ENCODE data around the gene CASQ1. TPM values are rescaled to one million over a fixed set of nuclear protein-coding genes. Genes with fewer than 3 reads are reported as not detected.

Gene CASQ1
- polyA plus RNA-seq, 1 donor from 2014 or later: not detected

DNA sequence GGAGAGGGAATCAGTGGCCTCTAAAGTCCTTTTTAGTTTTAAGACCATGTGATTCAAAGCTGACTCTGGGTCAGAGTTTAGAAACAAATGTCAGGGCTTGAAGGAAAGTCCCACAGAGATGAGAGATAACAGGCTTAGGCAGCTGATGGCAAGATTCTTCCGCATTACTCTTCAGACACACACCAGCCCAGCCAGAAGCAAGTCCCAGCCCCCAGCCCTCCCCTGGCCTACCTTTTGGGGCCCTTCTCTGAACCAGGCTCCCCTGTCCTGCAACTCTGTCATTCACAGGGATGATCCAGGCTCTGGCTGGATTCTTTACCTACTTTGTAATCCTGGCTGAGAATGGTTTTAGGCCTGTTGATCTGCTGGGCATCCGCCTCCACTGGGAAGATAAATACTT lies 13.1 kb upstream of the CASQ1 start:
- no peaks in the 10 kb centered on the region for H3K27me3 ChIP-seq (ENCODE audit: insufficient read depth, low read depth, low read length)
- no peaks in the 10 kb centered on the region for H3K9me3 ChIP-seq (ENCODE audit: low read length)
- no peaks in the 10 kb centered on the region for H3K36me3 ChIP-seq (ENCODE audit: insufficient read depth, low read length)
- H3F3A ChIP-seq (ENCODE audit: insufficient read depth, low read length, poor library complexity, severe bottlenecking): no peaks in the 10 kb centered on the region
- no peak overlapping the region for H3K4me2 ChIP-seq (ENCODE audit: low read length)
- H4K20me1 ChIP-seq (ENCODE audit: insufficient read depth): no peaks in the 10 kb centered on the region
- H3K4me3 ChIP-seq (ENCODE audit: low read length): no peak overlapping the region
- H3K79me2 ChIP-seq (replicated peaks; ENCODE audit: insufficient read depth, low read length): no peaks in the 10 kb centered on the region
- H3K27ac ChIP-seq (ENCODE audit: low read length): no peak overlapping the region
- H2AFZ ChIP-seq (ENCODE audit: low read depth, low read length): no peak overlapping the region
- TF ChIP-seq SMC3 (conservative IDR thresholded peaks at IDR 0.05; ENCODE audit: poor library complexity) (no peak), EZH2 (IDR thresholded peaks at IDR 0.05; ENCODE audit: borderline replicate concordance, insufficient read depth, low read length, poor library complexity, severe bottlenecking) (no peak), POLR2AphosphoS5 (IDR thresholded peaks at IDR 0.05) (no peak), RAD21 (conservative IDR thresholded peaks at IDR 0.05) (no peak), EP300 (conservative IDR thresholded peaks at IDR 0.05; ENCODE audit: poor library complexity, severe bottlenecking) (no peak)
- TF ChIP-seq, protein P1, sequence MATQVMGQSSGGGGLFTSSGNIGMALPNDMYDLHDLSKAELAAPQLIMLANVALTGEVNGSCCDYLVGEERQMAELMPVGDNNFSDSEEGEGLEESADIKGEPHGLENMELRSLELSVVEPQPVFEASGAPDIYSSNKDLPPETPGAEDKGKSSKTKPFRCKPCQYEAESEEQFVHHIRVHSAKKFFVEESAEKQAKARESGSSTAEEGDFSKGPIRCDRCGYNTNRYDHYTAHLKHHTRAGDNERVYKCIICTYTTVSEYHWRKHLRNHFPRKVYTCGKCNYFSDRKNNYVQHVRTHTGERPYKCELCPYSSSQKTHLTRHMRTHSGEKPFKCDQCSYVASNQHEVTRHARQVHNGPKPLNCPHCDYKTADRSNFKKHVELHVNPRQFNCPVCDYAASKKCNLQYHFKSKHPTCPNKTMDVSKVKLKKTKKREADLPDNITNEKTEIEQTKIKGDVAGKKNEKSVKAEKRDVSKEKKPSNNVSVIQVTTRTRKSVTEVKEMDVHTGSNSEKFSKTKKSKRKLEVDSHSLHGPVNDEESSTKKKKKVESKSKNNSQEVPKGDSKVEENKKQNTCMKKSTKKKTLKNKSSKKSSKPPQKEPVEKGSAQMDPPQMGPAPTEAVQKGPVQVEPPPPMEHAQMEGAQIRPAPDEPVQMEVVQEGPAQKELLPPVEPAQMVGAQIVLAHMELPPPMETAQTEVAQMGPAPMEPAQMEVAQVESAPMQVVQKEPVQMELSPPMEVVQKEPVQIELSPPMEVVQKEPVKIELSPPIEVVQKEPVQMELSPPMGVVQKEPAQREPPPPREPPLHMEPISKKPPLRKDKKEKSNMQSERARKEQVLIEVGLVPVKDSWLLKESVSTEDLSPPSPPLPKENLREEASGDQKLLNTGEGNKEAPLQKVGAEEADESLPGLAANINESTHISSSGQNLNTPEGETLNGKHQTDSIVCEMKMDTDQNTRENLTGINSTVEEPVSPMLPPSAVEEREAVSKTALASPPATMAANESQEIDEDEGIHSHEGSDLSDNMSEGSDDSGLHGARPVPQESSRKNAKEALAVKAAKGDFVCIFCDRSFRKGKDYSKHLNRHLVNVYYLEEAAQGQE (IDR thresholded peaks at IDR 0.05; ENCODE audit: borderline replicate concordance): no peak
- no peak overlapping the region for H3K9ac ChIP-seq (ENCODE audit: low read length)
- no peaks in the 10 kb centered on the region for H3K9me2 ChIP-seq (ENCODE audit: insufficient read depth, low read length)

DNA sequence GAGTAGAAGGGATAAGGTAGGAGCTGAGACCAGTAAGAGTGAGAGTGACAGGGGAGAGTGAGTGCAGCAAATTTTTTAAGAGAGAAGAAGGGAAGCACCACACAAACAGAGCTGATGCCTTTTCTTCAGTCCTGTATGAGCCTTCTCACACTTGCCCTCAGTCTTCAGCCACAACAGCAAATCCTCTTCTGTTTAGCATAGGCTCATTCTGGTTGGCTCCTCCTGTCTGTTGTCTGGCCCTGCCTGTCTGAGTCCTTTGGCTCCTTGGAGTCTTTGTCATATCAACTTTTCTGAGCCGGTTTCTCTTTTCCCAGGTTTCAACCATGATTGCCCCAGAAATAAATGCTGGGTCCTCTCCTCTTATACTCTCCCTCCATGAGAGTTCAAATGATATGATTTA lies 12.7 kb upstream of the CASQ1 start:
- no peaks in the 10 kb centered on the region for H4K20me1 ChIP-seq (ENCODE audit: insufficient read depth)
- no peaks in the 10 kb centered on the region for H3K79me2 ChIP-seq (replicated peaks; ENCODE audit: insufficient read depth, low read length)
- no peaks in the 10 kb centered on the region for H3K9me3 ChIP-seq (ENCODE audit: low read length)
- TF ChIP-seq POLR2AphosphoS5 (IDR thresholded peaks at IDR 0.05) (no peak), RAD21 (conservative IDR thresholded peaks at IDR 0.05) (no peak)
- H3K9ac ChIP-seq (ENCODE audit: low read length): no peak overlapping the region
- no peaks in the 10 kb centered on the region for H3F3A ChIP-seq (ENCODE audit: insufficient read depth, low read length, poor library complexity, severe bottlenecking)
- no peaks in the 10 kb centered on the region for H3K36me3 ChIP-seq (ENCODE audit: insufficient read depth, low read length)
- H3K4me2 ChIP-seq (ENCODE audit: low read length): no peak overlapping the region
- no peak overlapping the region for H3K27ac ChIP-seq (ENCODE audit: low read length)
- H3K27me3 ChIP-seq (ENCODE audit: insufficient read depth, low read depth, low read length): no peaks in the 10 kb centered on the region
- H3K4me3 ChIP-seq (ENCODE audit: low read length): no peak overlapping the region
- no peaks in the 10 kb centered on the region for H3K9me2 ChIP-seq (ENCODE audit: insufficient read depth, low read length)
- no peak overlapping the region for H2AFZ ChIP-seq (ENCODE audit: low read depth, low read length)

DNA sequence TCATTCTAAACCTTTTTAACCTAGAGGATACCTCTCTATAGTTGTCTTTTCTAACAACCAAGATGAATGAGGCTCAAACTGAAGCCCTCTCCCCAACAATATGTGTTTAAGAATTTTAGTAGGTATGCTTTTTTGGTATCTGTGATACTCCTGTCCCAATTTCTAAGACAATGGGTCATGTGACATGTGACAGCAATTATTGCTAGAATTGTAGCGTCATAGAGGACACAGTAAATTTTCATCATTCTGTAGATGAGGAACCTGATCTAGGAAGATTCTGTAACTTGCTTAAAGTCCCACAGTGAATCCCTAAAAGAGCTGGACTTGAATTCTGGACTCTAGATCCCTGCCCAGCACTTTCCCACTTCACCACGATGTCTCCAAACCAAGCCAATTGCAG lies 11.6 kb upstream of the CASQ1 start:
- Histone ChIP-seq H3K9me2 (ENCODE audit: insufficient read depth, low read length) (no peaks in the 10 kb centered on the region), H3K9me3 (ENCODE audit: low read length) (no peaks in the 10 kb centered on the region), H3K79me2 (replicated peaks; ENCODE audit: insufficient read depth, low read length) (no peaks in the 10 kb centered on the region), H3K4me2 (ENCODE audit: low read length) (no peak overlapping the region), H3K27me3 (ENCODE audit: insufficient read depth, low read depth, low read length) (no peaks in the 10 kb centered on the region), H3K36me3 (ENCODE audit: insufficient read depth, low read length) (no peaks in the 10 kb centered on the region), H4K20me1 (ENCODE audit: insufficient read depth) (no peaks in the 10 kb centered on the region), H3K4me3 (ENCODE audit: low read length) (no peak overlapping the region), H3K9ac (ENCODE audit: low read length) (no peak overlapping the region), H3F3A (ENCODE audit: insufficient read depth, low read length, poor library complexity, severe bottlenecking) (no peaks in the 10 kb centered on the region), H3K27ac (ENCODE audit: low read length) (no peak overlapping the region), H2AFZ (ENCODE audit: low read depth, low read length) (no peak overlapping the region)
- no peak for TF ChIP-seq EP300 (conservative IDR thresholded peaks at IDR 0.05; ENCODE audit: poor library complexity, severe bottlenecking)
- TF ChIP-seq, protein P2, sequence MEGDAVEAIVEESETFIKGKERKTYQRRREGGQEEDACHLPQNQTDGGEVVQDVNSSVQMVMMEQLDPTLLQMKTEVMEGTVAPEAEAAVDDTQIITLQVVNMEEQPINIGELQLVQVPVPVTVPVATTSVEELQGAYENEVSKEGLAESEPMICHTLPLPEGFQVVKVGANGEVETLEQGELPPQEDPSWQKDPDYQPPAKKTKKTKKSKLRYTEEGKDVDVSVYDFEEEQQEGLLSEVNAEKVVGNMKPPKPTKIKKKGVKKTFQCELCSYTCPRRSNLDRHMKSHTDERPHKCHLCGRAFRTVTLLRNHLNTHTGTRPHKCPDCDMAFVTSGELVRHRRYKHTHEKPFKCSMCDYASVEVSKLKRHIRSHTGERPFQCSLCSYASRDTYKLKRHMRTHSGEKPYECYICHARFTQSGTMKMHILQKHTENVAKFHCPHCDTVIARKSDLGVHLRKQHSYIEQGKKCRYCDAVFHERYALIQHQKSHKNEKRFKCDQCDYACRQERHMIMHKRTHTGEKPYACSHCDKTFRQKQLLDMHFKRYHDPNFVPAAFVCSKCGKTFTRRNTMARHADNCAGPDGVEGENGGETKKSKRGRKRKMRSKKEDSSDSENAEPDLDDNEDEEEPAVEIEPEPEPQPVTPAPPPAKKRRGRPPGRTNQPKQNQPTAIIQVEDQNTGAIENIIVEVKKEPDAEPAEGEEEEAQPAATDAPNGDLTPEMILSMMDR (IDR thresholded peaks at IDR 0.05; ENCODE audit: poor library complexity, severe bottlenecking): no peak
- TF ChIP-seq, protein P1 (IDR thresholded peaks at IDR 0.05; ENCODE audit: borderline replicate concordance): no peak
- TF ChIP-seq SMC3 (conservative IDR thresholded peaks at IDR 0.05; ENCODE audit: poor library complexity): no peak
- TF ChIP-seq RAD21 (conservative IDR thresholded peaks at IDR 0.05): no peak
- TF ChIP-seq POLR2AphosphoS5 (IDR thresholded peaks at IDR 0.05): no peak
- no peak for TF ChIP-seq MXI1 (conservative IDR thresholded peaks at IDR 0.05; ENCODE audit: poor library complexity, severe bottlenecking)
- TF ChIP-seq EZH2 (IDR thresholded peaks at IDR 0.05; ENCODE audit: borderline replicate concordance, insufficient read depth, low read length, poor library complexity, severe bottlenecking): no peak
- no peak for TF ChIP-seq TAF1 (IDR thresholded peaks at IDR 0.05; ENCODE audit: low read depth)
